HepG2 (cell line): ENCODE measurements around the gene FCAMR. TPM values are rescaled to one million over a fixed set of nuclear protein-coding genes. Genes with fewer than 3 reads are reported as not detected.

Experiments
- ATAC-seq: fragments of 200-7000 bp; cut with Tn5 transposase; 3 replicates; pipeline ENCODE4 v1.9.1; 2020; ENCODE audit warnings: mild to moderate bottlenecking, moderate library complexity
- BruUV-seq: library from RNA; stranded (reverse); fragments of 400-500 nt; replicated peaks from 2 replicates; lab custom pipeline; 2021; lab: Mats Ljungman, UMichigan
- CTCF ChIA-PET: fragments of 300-600 bp; formaldehyde crosslinking; extraction: SDS; loops from one replicate; lab custom pipeline; 2021; ENCODE audit warnings: low total read pairs, inconsistent platforms, low intra/inter-chr PET ratio; lab: Yijun Ruan, JAX
- POLR2A ChIA-PET: fragments of 350-600 bp; sonication (Branson Sonifier 250); formaldehyde crosslinking; loops from one replicate; lab custom pipeline; 2020; ENCODE audit warnings: antibody characterized with exemption, inconsistent platforms; lab: Yijun Ruan, JAX
- DNase-seq: peaks from one replicate; pipeline ENCODE4 v3.0.0-alpha.2; 2015; ENCODE audit warnings: low spot score
- FAIRE-seq: peaks from 3 replicates; lab custom pipeline; 2011; peaks lifted over from hg19 to GRCh38; lab: Jason Lieb, UNC
- H2AFZ ChIP-seq: one replicate; pipeline ENCODE4 v1.6.1; 2011; ENCODE audit warnings: low read length, inconsistent platforms
- H3K27ac ChIP-seq: fragments of 300-600 bp; 3 replicates; pipeline ENCODE4 v1.8.0; 2011; ENCODE audit warnings: mixed run types, mild to moderate bottlenecking, mixed read lengths, low read length, inconsistent platforms; ENCODE audit not compliant: insufficient read depth; ENCODE audit errors: extremely low read length
- H3K27me3 ChIP-seq, 2 experiments: fragments of 200-600 bp in 1 of 2; 2 replicates in 1 of 2; 3 replicates in 1 of 2; pipeline versions ENCODE4 v1.6.0 to v1.8.0; 2011; ENCODE audit warnings: low read length in 2 of 2, mild to moderate bottlenecking in 2 of 2, moderate library complexity in 2 of 2, inconsistent platforms in 1 of 2; ENCODE audit not compliant: insufficient read depth in 2 of 2, control insufficient read depth in 1 of 2
- H3K36me3 ChIP-seq, 2 experiments: fragments of 200-600 bp in 1 of 2; replicated peaks in 1 of 2; 2 replicates in 1 of 2; 3 replicates in 1 of 2; pipeline versions ENCODE4 v1.5.1 to v1.8.0; 2011; ENCODE audit warnings: low read length in 2 of 2, inconsistent platforms in 1 of 2; ENCODE audit not compliant: insufficient read depth in 2 of 2, control insufficient read depth in 1 of 2
- H3K4me1 ChIP-seq: 2 replicates; pipeline ENCODE4 v1.5.1; 2012; ENCODE audit warnings: low read length, inconsistent platforms; ENCODE audit not compliant: insufficient read depth
- H3K4me2 ChIP-seq: 2 replicates; pipeline ENCODE4 v1.6.0; 2011; ENCODE audit warnings: low read depth, low read length, inconsistent platforms
- H3K4me3 ChIP-seq, 3 experiments: fragments of 200-600 bp in 1 of 3; sonication (generic), shearing (Covaris generic) in 1 of 3; replicated peaks in 1 of 3; 2 replicates each; pipeline ENCODE4 v1.5.1; 2011 to 2016; ENCODE audit warnings: low read length in 3 of 3, inconsistent platforms in 2 of 3, low read depth in 2 of 3, mild to moderate bottlenecking in 2 of 3, control low read depth in 1 of 3, mixed read lengths in 1 of 3; ENCODE audit not compliant: insufficient read depth in 1 of 3
- H3K79me2 ChIP-seq: one replicate; pipeline ENCODE4 v1.6.1; 2011; ENCODE audit warnings: low read length, inconsistent platforms; ENCODE audit not compliant: insufficient read depth
- H3K9ac ChIP-seq: 2 replicates; pipeline ENCODE4 v1.6.0; 2011; ENCODE audit warnings: mild to moderate bottlenecking, low read depth, low read length, inconsistent platforms; ENCODE audit not compliant: insufficient read depth
- H3K9me3 ChIP-seq: 2 replicates; pipeline ENCODE4 v1.5.1; 2012; ENCODE audit warnings: mild to moderate bottlenecking, low read length
- H4K20me1 ChIP-seq: 2 replicates; pipeline ENCODE4 v1.6.0; 2011; ENCODE audit warnings: inconsistent platforms, mild to moderate bottlenecking, low read length, moderate library complexity; ENCODE audit not compliant: insufficient read depth
- DMAP1 ChIP-seq: IDR thresholded peaks from 2 replicates; pipeline ENCODE4 v1.6.1; 2016
- DRAP1 ChIP-seq: IDR thresholded peaks from 2 replicates; pipeline ENCODE4 v1.6.1; 2016; ENCODE audit warnings: missing genetic modification reagents, missing compliant biosample characterization
- NFIB ChIP-seq: sonication (generic); formaldehyde crosslinking; IDR thresholded peaks from 2 replicates; pipeline ENCODE4 v1.9.0; 2021; ENCODE audit warnings: missing genetic modification reagents, mild to moderate bottlenecking, borderline replicate concordance
- REST ChIP-seq, 2 experiments: IDR thresholded peaks; 2 replicates each; pipeline ENCODE4 v1.6.1; 2011 to 2012; ENCODE audit warnings: low read length in 2 of 2, borderline replicate concordance in 1 of 2, low read depth in 1 of 2, mild to moderate bottlenecking in 1 of 2, moderate library complexity in 1 of 2
- STAT6 ChIP-seq: sonication (generic); formaldehyde crosslinking; IDR thresholded peaks from 2 replicates; pipeline ENCODE4 v1.4.0; 2020; ENCODE audit warnings: missing genetic modification reagents, mild to moderate bottlenecking, borderline replicate concordance
- TARDBP ChIP-seq: sonication (generic); formaldehyde crosslinking; IDR thresholded peaks from 2 replicates; pipeline ENCODE4 v1.8.0; 2022; ENCODE audit warnings: mild to moderate bottlenecking, missing genetic modification reagents
- ZBTB7B ChIP-seq: sonication (generic); formaldehyde crosslinking; IDR thresholded peaks from 2 replicates; pipeline ENCODE4 v1.4.0; 2020; ENCODE audit warnings: missing genetic modification reagents
- ZFX ChIP-seq: sonication (generic); formaldehyde crosslinking; IDR thresholded peaks from 2 replicates; pipeline ENCODE4 v1.4.0; 2020; ENCODE audit warnings: mild to moderate bottlenecking, low read depth, missing genetic modification reagents, moderate library complexity
- ZNF142 ChIP-seq: sonication (generic); formaldehyde crosslinking; IDR thresholded peaks from 2 replicates; pipeline ENCODE4 v1.4.0; 2020; ENCODE audit warnings: missing genetic modification reagents
- ZNF275 ChIP-seq: sonication (generic); formaldehyde crosslinking; IDR thresholded peaks from 2 replicates; pipeline ENCODE4 v1.8.0; 2022; ENCODE audit warnings: missing genetic modification reagents, mild to moderate bottlenecking, inconsistent platforms, borderline replicate concordance
- WGBS: methylation state at CpG from one replicate; pipeline ENCODE4 v1.1.6; 2017; ENCODE audit warnings: low lambda C conversion rate; 5-methylcytosine and 5-hydroxymethylcytosine counted together
- in situ Hi-C: cut with HindIII; loops from 2 replicates; pipeline ENCODE4 v1.10.0; 2017; ENCODE audit warnings: low pct_unique_long_range_greater_than_20kb; ENCODE audit not compliant: extremely low pct_ligation_motif_present
- intact Hi-C: fragments of 100-400 bp; cut with micrococcal nuclease; formaldehyde crosslinking; loops from one replicate; pipeline ENCODE4 v1.10.0; 2022; ENCODE audit not compliant: unreplicated experiment
- polyA plus RNA-seq, 8 experiments: library from polyadenylated mRNA; depleted of rRNA in 3 of 8; stranded (reverse) in 7 of 8; unstranded in 1 of 8; fragments of >200 nt; fragmentation: Illumina TruSeq in 4 of 8; extraction: Trizol in 4 of 8; gene quantifications; 2 replicates each; pipeline versions ENCODE4 v1.2.1 to v1.2.3, GENCODE V29; 2011 to 2016; ENCODE audit warnings: low read depth in 4 of 8, missing spikeins in 1 of 8, mixed read lengths in 1 of 8; ENCODE audit not compliant: insufficient read depth in 1 of 8
- total RNA-seq, 5 experiments: library from RNA; depleted of rRNA; stranded (reverse); fragments of >200 nt; fragmentation: Illumina TruSeq; extraction: Trizol; gene quantifications; 2 replicates each; pipeline ENCODE4 v1.2.3, GENCODE V29; 2016; ENCODE audit warnings: low read depth in 1 of 5

The FCAMR gene
- total and polyA plus RNA-seq, 2 of the 13 experiments (the other 11 are each of a cell fraction or from before 2014, with no cell fraction given): not detected

GRCh38 chr1:206998816-206999215 lies 28.6 kb upstream of the FCAMR start:
- no peaks in the 10 kb centered on the region for H3K79me2 ChIP-seq
- in situ Hi-C loops: no loop called here
- H4K20me1 ChIP-seq: no peaks in the 10 kb centered on the region
- H3K4me3 ChIP-seq: no peak overlapping the region
- no TSS peak for BruUV-seq
- WGBS: 34% methylated on average over 2 of the region's 2 CpGs
- H3K4me2 ChIP-seq: no peak overlapping the region
- no peak for DNase-seq
- ChIA-PET CTCF (no interaction called here), POLR2A (no interaction called here)
- intact Hi-C loops: no loop called here
- no peak overlapping the region for H2AFZ ChIP-seq
- no peak overlapping the region for H3K27ac ChIP-seq
- H3K36me3 ChIP-seq: no peaks in the 10 kb centered on the region
- H3K9ac ChIP-seq: no peak overlapping the region
- ATAC-seq: no peak
- 0 out of 5 replicates have a peak, but pooled peaks cover 0 to 3% of the 10 kb centered on the region in 2 experiments for H3K27me3 ChIP-seq
- no peak for FAIRE-seq
- H3K4me1 ChIP-seq: peaks cover 17% of the 10 kb centered on the region
- no peaks in the 10 kb centered on the region for H3K9me3 ChIP-seq
- TF ChIP-seq NFIB (no peak), ZNF142 (CRISPR knock-in tag) (no peak), ZNF275 (no peak), ZBTB7B (no peak), DMAP1 (CRISPR knock-in tag) (no peak), TARDBP (no peak), DRAP1 (no peak), ZFX (CRISPR knock-in tag) (no peak), REST (IDR thresholded peaks at IDR 0.05; ENCODE audit: borderline replicate concordance in 1 of 2, low read depth in 1 of 2, low read length in 2 of 2) (no peak), STAT6 (CRISPR knock-in tag) (no peak)
